Dedifferentiated amniotic fluid mesenchymal stem cell (primary cell): ENCODE measurements around the gene TRPM1.

Source experiments
- DNase-seq: peaks from one replicate; pipeline ENCODE4 v3.0.0-alpha.2; 2016; ENCODE audit errors: extremely low spot score

The TRPM1 gene

DNA sequence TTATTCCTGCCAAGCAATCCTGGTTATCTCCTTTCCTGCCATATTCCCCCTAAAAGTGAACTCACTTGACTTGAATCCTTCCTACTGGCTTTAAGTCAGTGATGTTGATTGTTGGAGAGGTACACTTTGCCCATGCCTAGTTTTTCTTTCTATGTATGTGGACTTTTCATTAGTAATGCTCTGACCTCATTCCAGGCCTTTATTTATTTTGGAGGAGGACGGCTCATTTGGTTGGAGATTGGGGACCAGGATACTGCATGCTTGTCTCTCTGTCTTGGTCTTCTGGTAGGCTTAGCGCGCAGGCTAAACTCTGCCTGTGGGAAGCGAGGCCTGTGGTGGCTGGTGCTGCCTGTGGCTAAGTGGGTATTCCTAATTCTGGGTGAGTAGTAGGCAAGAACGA is 81.0 kb downstream of the TRPM1 start:
- DNase-seq = no peak

DNA sequence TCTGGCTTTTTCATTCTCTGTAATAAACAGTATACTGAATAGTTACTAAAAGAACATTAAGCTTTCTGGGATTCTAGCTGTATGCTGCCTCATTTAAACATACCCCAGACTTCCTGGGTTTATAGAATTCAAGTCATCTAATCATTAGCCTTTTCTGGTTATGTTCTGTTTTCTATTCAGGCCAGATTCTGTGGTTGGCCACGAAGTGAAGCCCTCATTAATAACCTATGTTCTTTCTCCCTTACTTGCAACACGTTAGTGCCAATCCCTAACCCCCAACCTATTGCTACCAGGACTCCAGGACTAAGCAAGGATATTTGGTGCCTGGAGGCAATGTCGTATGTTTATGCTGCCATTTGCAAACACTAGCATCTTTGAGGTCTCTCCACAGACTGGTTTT is 81.5 kb downstream of the TRPM1 start:
- DNase-seq = no peak

DNA sequence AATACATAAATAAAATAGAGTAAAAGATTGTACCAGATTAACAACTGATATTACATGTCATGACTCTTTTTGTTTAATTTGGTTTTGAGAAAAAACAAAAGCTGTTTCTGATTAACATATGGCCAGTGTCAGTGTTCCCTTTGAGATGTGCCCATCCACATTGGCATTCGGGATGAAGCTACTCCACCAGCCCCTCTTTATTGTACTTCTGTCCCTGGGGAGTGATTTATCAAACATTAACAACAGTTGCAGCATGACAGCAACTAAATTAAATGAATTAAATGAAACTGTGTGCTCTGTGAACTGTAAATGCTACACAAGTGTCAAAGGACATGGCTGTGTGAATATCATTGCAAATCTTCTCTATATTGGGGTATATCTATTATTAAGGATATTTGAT is 84.2 kb downstream of the TRPM1 start:
- DNase-seq = no peak

DNA sequence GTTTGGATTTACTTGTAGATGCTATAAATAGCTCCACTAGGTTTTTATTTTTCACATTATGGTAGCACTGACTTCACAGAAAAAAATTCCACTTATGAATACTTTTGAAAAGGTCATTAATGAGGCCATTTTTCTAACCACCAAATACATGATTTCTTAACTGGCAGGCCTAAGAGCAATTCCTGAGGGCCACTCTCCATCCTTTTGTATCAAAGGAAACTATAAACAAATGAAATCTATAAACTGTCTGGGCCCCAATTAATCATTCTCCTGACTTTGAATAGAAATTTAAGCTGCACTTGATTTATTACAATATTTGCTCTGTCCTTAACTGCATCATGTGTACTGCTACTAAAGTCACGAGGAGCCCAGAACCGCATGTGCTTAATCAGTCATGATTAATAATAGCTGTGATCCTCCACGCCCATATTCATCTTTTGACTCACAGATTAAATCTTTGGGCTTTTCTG is 85.0 kb downstream of the TRPM1 start:
- no peak for DNase-seq

DNA sequence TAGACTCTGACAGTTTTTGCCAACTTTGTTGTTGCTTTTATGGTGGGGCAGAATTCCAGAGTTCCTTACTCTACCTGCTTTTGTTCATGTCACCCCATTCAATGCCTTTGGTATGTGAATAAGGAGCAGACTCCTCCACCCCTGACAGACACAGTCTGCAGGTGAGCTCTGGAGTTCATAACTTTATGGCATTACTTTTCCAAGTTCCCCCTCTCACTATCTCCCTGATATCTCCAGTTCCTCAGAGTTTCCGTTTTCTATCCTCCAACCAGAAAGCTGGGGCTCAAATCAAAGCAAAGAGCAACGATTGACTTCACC is 87.0 kb downstream of the TRPM1 start:
- no peak for DNase-seq

DNA sequence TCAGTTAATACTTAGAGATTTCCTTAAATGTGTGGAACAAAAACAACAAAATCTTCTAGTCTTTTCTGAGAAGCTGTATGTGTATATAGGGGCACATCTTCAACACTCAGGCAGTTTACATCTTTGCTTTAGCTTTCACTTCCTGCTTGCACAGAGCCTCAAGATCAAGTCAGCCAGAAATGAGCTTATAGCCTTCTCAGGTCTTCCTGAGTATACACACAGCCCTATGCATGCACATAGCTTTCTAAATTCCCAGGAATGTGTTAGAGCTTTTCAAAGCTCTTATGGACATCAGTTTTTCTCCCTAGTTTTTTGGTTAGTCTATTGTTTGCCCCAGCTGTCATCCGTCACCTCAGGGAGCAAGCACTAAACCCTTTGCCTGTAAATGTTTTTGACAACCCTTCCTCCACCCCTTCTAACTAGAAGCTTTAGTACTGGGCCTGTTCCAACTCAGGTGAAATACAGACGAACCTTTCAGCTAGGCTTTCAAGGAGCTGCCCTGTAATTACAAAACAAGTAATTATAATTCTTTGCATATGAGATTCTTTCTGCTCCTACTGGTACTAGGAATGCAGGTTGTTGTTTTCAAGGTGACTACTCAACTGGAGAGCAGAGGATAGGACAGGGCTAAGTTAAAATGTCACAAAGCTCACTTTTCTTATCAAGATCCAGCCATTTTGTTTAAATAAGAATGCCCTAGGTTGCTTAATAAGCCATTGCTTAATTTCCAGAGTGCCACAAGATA is 87.5 kb downstream of the TRPM1 start:
- DNase-seq = no peak

DNA sequence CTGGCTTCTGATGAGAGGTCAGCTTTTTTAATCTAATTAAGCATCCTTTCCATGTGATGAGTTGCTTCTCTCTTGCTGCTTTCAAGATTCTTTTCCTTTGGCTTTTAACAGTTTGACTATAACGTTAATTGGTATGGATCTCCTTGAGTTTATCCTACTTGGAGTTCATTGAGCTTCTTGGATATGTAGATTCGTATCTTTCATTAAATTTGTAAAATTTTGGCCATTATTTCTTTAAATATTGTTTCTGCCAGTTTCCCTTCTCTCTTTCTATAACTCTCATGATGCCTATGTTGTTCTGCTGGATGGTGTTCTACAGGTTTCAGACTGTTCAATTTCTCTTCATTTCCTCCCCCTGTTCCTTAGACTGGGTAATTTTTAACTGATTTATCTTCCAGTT is 89.1 kb downstream of the TRPM1 start:
- no peak for DNase-seq

DNA sequence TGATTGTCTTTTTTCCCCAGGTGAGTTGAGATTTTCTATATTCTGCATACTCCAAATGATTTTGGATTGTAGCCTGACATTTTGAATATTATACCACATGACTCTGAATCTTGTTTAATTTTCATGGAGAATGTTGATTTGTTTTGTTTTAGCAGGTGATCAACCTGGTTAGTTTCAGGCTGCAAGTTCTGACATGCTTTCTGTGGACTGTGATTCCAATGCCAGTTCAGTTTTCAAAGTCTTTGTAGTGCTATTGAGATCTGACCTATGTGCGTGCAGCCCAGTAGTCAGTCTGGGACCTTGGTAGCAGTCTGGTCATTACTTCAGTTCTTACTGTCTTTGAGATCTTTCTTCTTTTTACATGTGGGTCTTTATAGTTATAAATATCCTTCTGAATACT is 91.5 kb downstream of the TRPM1 start:
- no peak for DNase-seq

DNA sequence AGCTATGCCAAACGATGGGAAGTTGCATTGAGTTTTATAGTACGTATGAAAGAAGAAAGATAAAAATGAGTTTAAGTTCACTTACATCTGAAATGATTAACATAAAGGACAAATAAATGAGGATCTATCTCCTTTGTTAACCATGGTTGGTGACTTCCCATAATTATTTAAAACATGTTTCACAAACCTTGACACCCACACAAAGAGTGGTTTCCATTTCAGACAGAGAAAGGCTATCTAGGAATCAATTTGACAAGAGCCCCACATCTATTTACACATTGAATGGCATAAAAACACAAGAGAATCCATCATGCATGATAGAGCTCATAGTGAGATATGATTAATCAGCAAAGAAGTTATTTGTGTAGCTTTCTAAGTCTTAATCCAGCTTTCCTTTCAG is 95.9 kb downstream of the TRPM1 start:
- no peak for DNase-seq

DNA sequence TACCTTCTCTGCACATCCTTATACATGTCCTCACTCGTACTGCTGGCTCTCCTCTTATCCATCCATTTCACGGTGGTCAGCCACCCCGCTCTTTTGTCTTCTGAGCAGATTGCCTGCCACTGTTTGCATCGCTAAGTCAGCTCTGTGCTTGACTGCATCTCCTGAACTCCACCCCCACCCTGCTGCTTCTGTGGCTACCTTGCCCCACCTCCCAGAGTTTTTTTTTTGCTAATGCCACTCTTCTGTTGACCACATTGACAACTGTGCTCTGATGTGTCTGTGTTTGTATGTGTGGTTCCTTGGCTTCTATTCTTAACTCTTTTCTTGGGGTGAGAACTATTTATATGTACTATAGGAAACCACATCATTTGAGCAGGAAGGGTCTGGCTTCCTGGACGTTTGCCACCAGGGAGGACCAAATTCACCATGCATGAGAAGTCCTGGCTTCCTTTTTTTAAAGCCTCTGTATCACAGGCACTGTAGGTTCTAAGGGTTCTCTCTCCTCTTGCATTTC is 97.2 kb downstream of the TRPM1 start:
- DNase-seq = no peak

DNA sequence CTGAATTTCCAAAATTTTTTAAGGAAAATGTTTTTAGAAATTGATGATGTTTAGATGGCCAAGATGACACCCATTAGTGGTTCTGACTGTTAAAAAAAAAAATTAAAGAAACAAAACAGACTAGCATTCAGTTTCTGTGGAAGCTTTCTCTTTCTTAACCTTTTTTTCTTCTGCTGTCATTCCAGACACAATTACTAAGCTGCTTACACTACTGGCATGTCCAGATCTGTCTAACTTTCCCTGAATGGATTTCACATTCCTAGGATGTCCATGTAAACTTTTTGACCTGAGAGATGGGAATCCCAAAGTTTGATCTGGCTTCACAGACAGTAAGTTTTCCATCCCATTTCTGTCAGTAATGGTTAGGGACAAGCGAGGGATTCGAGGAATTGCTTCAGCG is 99.8 kb downstream of the TRPM1 start:
- DNase-seq = no peak

DNA sequence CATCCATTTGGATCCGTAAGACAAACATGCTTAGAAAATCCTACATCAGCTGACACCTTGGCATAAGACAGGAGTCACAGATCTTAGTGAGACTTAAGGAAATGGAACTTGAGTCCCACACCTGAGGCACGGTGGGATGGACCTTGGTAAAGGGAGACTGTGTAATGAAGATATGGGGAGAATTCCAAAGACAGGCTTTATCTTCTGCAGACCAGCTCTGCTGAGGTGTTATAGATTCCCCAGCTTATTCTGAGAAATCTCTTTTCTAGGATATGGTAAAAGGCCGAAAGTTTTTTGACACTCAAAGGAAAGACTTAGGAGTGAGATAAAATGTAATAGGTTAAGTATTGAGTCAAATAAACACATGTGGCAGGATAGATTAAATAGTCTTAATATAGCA is 101.8 kb downstream of the TRPM1 start:
- DNase-seq = no peak

DNA sequence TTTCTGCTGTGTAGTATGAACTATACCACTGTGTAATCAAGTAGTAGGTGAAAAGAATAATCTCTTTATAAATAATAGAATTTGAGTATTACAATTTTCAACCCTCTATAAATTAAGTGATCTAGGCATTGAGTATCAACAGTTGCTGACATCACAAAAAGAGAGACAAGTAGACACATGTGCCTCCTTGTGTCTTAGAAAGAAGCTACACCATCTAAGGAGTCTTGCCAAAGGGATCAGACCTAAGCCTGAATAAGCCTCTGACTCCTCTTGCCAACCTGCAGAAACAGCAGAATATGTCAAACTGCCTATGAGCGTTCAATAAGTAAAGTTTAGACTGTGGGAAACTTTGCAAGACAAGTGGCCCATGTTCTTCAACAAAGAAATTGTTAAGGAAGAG is 104.3 kb downstream of the TRPM1 start:
- no peak for DNase-seq

DNA sequence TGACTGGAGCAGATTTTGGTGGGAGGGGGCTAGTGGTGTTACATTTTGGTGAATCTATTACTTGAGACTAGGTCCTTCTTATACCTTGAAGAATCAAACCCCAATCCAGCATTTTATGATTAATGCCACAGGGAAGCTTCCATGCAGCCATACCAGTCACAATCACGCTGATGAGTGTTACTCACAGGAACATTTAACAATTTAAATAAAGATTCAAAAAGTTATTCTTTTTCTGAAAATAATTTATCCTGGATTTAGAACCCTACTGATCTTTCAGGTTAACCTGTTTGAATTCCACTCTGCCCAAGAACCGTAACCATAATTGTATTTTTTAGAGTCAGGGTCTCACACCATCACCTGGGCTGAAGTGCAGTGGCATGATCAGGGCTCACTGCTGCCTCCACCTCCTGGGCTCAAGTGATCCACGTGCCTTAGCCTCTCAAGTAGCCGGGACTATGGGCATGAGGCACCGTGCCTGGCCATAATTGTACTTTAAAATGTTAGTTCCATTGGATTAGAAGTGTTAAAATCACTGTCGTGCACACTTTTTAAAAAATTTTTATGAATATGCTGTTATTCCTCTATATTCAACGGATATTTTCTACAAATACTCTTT is 109.2 kb downstream of the TRPM1 start:
- no peak for DNase-seq

DNA sequence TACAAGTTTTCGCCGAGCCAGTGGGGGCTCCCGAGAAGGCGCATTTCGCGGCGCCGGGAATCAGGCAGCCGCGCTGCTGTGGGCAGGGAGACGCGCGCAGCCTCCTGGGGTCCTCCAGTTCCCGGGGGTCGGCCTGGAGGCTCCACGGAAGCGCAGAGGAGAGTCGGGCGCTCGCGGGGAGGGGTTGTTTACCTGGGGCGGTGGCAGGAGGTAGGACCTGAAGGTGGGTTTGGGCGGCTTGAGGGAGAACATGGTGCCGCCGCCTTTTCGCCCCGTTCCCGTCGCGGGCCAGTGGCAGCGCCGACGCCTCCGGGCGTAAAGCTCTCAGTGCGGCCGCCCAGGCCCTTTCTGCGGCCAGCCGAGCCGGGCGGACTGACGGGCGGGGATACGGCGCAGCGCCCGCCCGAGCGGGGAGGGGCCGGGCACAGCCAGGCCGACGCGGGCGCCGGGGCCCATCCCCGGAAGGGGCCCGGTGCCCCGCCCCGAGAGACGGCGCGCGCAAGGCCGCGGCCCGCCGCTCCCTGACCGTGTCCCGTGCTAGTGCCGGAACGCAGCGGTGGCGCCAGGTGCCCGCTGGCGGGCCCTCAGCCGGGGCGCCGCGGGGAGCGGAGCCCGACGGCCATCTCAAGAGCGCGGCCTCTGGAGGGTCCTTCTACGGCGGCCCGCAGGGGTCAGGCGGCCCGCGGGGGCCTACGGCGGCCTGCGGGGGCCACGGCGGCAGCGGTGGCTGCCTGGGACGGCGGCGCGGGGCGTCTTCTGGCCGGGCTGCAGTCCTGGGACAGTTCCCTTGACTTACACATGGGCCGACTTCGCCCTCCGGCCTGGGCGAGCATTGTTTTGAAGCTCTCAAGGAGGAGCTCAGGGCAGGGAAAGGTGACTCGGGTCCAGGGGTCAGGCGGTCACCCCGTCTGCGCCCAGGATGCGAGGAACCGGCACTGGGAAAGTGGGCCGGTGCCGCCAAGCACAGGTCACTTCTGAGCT is 110.0 kb downstream of the TRPM1 start, which contains the start of gene MTMR10:
TSS of gene MTMR10 (minus strand) at position 374 of the 981 bp plus-strand sequence. CDS start at position 252, 122 bp downstream.
- peak; percentile 23 for DNase-seq

DNA sequence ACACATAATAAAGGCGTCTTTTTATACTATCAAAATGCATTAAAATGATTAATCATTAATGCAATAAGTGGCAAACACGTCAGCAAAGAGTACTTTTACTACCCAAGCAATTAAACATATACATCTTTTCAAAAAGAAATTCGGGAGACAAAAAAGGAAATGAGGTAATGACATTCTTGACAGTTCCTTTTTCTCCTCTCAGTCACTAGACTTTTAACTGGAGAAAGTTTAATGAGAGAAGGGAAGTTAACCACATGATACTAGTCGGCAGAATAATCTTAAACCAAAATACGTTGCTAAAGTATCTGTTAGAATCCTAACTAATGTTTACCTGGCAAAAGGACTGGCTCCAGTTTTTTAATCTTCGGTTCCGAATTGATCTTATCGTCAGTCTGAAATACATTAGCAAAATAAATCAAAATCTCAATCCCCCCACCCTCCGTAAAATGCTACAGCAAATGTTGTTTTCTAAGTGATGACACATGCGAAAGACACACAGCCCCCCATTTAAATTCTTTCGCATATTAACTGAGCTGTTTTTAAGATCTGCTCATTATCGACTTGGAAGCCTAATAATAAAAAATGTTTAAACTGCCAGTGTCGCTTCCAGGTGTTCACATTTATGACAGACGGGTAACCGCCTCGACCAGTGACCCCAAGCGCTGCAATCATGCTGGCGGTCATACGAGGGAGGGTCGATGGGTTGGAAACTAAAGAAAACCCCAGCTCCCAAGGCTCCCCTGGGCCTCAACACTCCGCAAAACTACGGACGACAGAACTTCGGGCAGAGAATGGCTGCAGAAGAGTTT is 110.9 kb downstream of the TRPM1 start:
- DNase-seq = peak; percentile 35

DNA sequence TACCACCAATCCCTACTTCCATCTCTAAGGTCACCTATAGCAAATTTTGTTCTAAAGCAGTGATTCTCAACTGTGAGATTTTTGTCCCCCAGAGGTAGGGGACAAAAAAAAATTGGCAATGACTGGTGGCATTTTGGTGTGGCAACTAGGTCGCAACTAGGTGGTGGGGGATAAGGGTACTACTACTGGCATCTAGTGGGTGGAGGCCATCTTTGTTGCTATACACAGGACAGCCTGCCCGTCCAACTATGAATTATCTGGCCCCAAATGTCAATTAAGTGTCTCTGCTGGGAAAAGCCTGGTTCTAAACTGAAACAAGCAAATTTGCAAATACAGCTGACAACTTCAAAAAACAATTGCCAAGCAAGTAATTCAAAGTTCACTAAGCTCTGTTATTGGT is 111.5 kb downstream of the TRPM1 start:
- no peak for DNase-seq

DNA sequence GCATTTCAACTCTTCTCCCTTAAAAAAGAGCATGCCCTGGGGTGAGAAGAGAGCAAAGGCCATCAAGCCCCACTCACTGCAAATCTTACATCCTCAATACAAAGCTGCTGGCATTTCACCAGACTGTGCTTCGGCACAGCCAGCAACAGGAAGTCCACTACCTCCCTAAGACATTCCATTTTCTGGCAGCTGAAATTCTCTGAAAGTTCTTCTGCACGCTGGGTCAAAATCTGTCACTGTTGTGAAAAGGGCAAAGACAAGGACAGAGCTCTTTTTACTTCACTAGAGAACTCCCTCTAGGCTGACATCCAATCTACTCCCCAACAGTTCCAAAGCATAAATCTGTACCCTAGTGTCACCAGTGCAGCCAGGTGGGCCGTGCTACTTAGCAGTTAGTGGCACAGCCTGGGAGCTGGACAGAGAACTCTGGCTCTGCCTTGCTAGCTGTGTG is 116.4 kb downstream of the TRPM1 start:
- DNase-seq = no peak

DNA sequence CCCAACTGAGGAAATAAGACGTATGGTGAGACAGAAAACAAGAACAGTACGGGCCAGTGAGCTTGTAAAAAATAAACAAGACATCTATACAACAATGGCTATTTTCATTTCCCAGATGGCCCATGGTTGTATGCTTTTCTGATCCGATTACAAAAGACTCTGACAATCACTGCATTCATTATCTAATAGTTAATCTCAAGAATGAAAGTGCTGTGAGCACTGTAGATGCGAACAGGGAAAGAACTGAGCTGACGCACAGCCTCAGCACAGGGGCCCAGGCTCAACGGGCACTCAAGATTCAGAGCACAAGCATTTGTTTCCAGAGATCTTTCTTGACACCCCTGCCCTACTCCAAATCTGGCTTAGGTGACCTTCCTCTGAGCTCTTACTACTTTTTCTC is 117.0 kb downstream of the TRPM1 start:
- DNase-seq = no peak

DNA sequence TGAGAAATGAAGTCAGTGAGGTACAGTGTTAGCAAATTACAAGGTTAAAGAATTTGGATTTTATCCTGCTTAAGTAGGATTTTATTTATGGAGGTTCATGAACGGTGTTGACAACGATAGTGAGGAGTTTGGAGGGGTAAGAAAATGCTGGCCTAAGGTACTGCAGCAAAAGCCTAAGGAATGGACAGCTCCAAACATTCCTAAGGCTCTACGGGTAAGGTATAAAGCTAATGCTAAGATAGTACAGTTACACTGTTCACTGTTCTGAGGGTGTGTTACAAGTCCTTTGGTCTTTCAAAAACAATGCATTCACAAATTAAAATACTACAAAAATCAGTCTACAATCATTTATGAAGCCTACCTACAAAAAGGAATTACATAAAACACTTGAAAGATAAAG is 117.4 kb downstream of the TRPM1 start:
- no peak for DNase-seq

DNA sequence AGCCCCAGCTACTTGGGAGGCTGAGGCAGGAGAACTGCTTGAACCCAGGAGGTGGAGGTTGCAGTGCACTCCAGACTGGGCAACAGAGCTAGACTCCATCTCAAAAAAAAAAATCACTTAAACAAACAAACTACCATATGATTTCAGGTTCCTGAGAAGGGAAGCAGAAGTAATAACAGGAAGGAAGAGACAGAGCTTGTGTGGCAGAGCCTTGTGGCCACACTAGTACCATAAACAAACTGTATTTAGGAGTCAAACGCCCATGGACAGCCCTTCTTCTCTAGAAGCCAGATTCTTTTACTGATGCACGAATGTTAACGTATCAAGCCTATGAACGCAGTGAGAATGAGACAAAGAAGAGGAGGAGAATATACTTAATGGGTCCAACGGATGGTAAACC is 122.1 kb downstream of the TRPM1 start:
- no peak for DNase-seq
